ENCODE measurements around the gene IPCEF1.

- no peak for TF ChIP-seq CTCF (IDR thresholded peaks at IDR 0.05)
- no peak for TF ChIP-seq KDM5A (IDR thresholded peaks at IDR 0.05)
- no peak for TF ChIP-seq REST (IDR thresholded peaks at IDR 0.05)
- no peak for TF ChIP-seq RCOR1 (IDR thresholded peaks at IDR 0.05; ENCODE audit: low read depth, low read length)
- no peak for TF ChIP-seq POLR2A (IDR thresholded peaks at IDR 0.05; ENCODE audit: low read length)
Measured at GRCh38 chr6:154371281-154371680, 14.7 kb upstream of the IPCEF1 start.
